H1 (cell line): ENCODE measurements around the gene CTDSP1. TPM values are rescaled to one million over a fixed set of nuclear protein-coding genes. Genes with fewer than 3 reads are reported as not detected.

Experiments used
- ASH2L ChIP-seq: fragments of 200-600, 300-600 bp; sonication (generic); IDR thresholded peaks from one replicate; pipeline ENCODE4 v1.7.1; 2017; ENCODE audit warnings: low read length
- BCL11A ChIP-seq, 2 experiments: IDR thresholded peaks; one replicate each; pipeline ENCODE4 v1.6.1; 2011; ENCODE audit warnings: low read depth in 2 of 2, low read length in 2 of 2, mild to moderate bottlenecking in 2 of 2
- CBX8 ChIP-seq: fragments of 300-800, 300-1000 bp; sonication (generic); IDR thresholded peaks from 2 replicates; pipeline ENCODE4 v1.7.1; 2016; ENCODE audit warnings: low read depth, low read length, borderline replicate concordance
- CHD7 ChIP-seq: fragments of 300-600 bp; sonication (generic); IDR thresholded peaks from 2 replicates; pipeline ENCODE4 v1.7.1; 2012; ENCODE audit warnings: low read length, moderate library complexity, mild to moderate bottlenecking, inconsistent platforms; ENCODE audit not compliant: insufficient replicate concordance
- polyA plus RNA-seq, 7 experiments: library from polyadenylated mRNA; depleted of rRNA in 3 of 7; stranded (reverse) in 5 of 7; unstranded in 2 of 7; fragments of >200 nt in 5 of 7; fragments of 200-250 nt in 2 of 7; gene quantifications; 1 replicate in 5 of 7; 2 replicates in 1 of 7; 4 replicates in 1 of 7; pipeline versions ENCODE4 v1.2.1 to v1.2.3, GENCODE V29; 2011 to 2013; ENCODE audit warnings: missing spikeins in 2 of 7, mixed read lengths in 2 of 7
- total RNA-seq: library from RNA; stranded (reverse); fragmentation: NEBNext Ultra II Directional; extraction: Animal tissue kit (Norgen Biotek cat#: 25700); gene quantifications from 2 replicates; pipeline ENCODE4 v1.2.1, GENCODE V29; 2021

CTDSP1 gene
- total and polyA plus RNA-seq, 2 of the 8 experiments (the other 6 are each of a cell fraction or from before 2014, with no cell fraction given) = 20.3 to 35.2 TPM

DNA sequence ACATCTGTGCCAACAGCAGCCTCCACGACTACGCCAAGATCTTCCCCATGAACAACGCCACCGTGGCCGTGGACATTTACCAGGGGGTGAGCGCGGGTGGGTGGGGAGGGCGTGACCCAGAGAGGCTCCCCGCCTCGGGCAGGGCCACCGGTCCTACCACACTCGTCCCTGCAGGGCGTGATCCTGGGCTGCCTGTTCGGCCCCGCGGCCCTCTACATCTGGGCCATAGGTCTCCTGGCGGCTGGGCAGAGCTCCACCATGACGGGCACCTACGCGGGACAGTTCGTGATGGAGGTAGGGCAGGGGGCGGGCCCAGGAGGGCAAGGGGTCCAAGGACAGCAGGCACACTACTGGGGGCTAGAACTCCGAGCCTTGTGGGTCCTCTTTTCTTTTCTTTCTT is 8.5 kb upstream of the CTDSP1 start (continued):
- no peak for TF ChIP-seq CHD7
- TF ChIP-seq CBX8 = no peak
- TF ChIP-seq ASH2L = no peak
- TF ChIP-seq BCL11A (IDR thresholded peaks at IDR 0.05; ENCODE audit: low read depth in 2 of 2, low read length in 2 of 2) = no peak
